Activated CD8-positive, alpha-beta memory T cell treated with anti-CD3 and anti-CD28 coated beads, Interleukin-2, amount 10 ng/mL, durations not matched to agents 7 days and 5 days (primary cell): ENCODE results near the gene CELF4. TPM values are rescaled to one million over a fixed set of nuclear protein-coding genes. Genes with fewer than 3 reads are reported as not detected.
"Not testable (repeated sequence)": the region's sequence is repeated elsewhere in the genome, so short reads cannot be mapped to it uniquely, and the experiment has no call there.

Experiments
- ATAC-seq: fragments of 150-1000 bp; cut with Tn5 transposase; one replicate; pipeline ENCODE4 v1.10.0; 2021; ENCODE audit warnings: moderate library complexity
- CTCF ChIA-PET: fragments of 350-600 bp; sonication (Branson Sonifier 250); formaldehyde crosslinking; loops from one replicate; lab custom pipeline; 2021; ENCODE audit warnings: antibody characterized with exemption; lab: Charles Lee
- DNase-seq: peaks from one replicate; pipeline ENCODE4 v3.0.0-alpha.2; 2020
- H3K27ac Mint-ChIP-seq: one replicate; pipeline ENCODE4 v1.8.0; 2021; ENCODE audit warnings: mild to moderate bottlenecking, mixed read lengths
- H3K27me3 Mint-ChIP-seq: one replicate; pipeline ENCODE4 v1.8.0; 2021; ENCODE audit warnings: mixed read lengths
- H3K36me3 Mint-ChIP-seq: one replicate; pipeline ENCODE4 v1.8.0; 2021; ENCODE audit warnings: mild to moderate bottlenecking, mixed read lengths
- H3K4me1 Mint-ChIP-seq: one replicate; pipeline ENCODE4 v1.8.0; 2021; ENCODE audit warnings: mixed read lengths
- H3K4me3 Mint-ChIP-seq: one replicate; pipeline ENCODE4 v1.8.0; 2021; ENCODE audit warnings: mild to moderate bottlenecking, moderate library complexity, mixed read lengths
- H3K9me3 Mint-ChIP-seq: one replicate; pipeline ENCODE4 v1.8.0; 2022; ENCODE audit warnings: low read depth, mixed read lengths
- total RNA-seq, 2 experiments: library from RNA; stranded (reverse); gene quantifications; one replicate each; pipeline ENCODE4 v1.2.3, GENCODE V29; 2021

The CELF4 gene
- total RNA-seq, 2 experiments from 2014 or later: not detected

DNA sequence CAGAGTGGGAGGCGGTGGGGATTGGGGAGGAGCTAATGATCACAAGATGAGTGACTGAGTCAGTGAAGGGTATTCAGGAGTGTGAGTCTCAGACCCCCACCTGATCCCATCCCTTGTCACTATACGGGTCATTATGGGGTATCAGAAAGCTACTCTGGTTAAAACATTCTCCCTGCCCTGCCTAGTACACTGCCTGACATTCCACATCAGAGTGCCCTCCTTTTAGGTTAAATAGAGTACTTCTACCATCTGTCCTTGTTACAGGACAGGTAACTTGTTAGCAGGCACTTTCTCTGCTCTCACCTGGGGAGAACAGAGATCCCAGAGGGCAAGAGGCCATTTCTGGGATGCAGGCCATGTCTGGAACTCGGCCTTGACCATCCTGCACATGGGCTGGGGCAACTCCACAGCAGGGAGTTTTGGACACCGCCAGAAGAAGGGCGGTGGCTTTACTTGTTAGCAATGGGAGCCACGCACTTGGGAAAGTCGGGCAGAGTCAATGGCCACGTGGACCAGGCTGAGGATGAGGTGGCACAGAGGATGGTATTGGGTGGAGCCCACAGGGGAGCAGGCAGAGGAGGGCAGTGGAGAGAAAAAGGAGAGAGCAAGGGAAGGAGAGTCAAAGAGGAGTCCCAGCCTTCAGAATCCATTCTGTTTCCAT is 98.5 kb downstream of the CELF4 start:
- Mint-ChIP-seq H3K27me3 (peaks cover 3% of the 10 kb centered on the region), H3K9me3 (no peaks in the 10 kb centered on the region), H3K36me3 (no peaks in the 10 kb centered on the region), H3K27ac (no peak overlapping the region), H3K4me1 (no peaks in the 10 kb centered on the region), H3K4me3 (no peak overlapping the region)
- no peak for ATAC-seq
- DNase-seq: no peak
- CTCF ChIA-PET: no interaction called here

DNA sequence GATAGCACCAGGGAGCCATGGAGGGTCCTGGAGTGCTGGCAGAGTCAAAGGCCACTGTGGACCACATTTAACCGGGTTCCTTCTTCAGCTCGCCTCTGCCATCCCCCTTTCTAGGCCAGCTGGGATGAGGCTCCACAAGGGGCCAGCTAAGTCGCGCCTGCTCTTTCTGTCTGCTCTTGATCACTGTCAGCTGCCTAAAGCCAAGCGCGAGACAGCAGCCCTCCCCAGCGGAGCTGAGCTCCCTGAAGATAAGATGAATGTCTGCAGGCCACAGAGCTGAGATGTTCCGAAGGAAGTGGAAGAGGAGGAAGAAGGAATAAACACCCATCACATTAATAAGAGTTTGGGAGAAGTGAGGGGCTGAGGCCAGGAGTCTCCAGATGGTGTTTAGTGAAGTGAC is 99.6 kb downstream of the CELF4 start:
- Mint-ChIP-seq H3K36me3 (no peaks in the 10 kb centered on the region), H3K27me3 (no peaks in the 10 kb centered on the region), H3K9me3 (no peaks in the 10 kb centered on the region), H3K4me3 (no peak overlapping the region), H3K4me1 (no peaks in the 10 kb centered on the region), H3K27ac (no peak overlapping the region)
- ATAC-seq: no peak
- CTCF ChIA-PET: no interaction called here
- DNase-seq: no peak

GRCh38 chr18:37464257-37464656 is 101.3 kb downstream of the CELF4 start:
- Mint-ChIP-seq H3K9me3 (no peaks in the 10 kb centered on the region), H3K27ac (no peak overlapping the region), H3K36me3 (no peaks in the 10 kb centered on the region), H3K27me3 (no peaks in the 10 kb centered on the region), H3K4me1 (no peaks in the 10 kb centered on the region), H3K4me3 (no peak overlapping the region)
- DNase-seq (no peak), ATAC-seq (no peak)
- CTCF ChIA-PET: no interaction called here

GRCh38 chr18:37461329-37461728 is 104.3 kb downstream of the CELF4 start:
- H3K9me3 Mint-ChIP-seq, H3K4me1 Mint-ChIP-seq, H3K36me3 Mint-ChIP-seq, H3K27ac Mint-ChIP-seq, DNase-seq, H3K4me3 Mint-ChIP-seq, CTCF ChIA-PET, H3K27me3 Mint-ChIP-seq, ATAC-seq: not testable (repeated sequence)

DNA sequence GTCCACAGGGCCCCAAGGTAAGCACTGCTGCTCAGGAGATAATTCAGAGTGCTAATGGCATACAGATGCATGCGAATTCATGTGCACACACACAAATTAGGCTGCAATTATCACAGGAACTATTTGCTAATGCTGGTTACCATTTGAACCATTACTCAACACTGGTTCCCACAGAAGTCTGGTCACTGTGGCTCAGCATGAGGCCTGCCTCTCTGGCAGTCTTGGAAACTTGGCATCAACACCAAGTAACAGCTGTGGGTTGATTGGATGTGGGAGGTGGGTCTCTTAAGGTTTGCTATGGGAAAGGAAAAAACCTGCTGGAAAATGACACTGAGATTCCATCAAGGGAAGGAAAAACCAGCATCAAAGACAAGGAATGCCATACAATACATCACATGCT is 105.0 kb downstream of the CELF4 start:
- DNase-seq (no peak), ATAC-seq (no peak)
- H3K27me3 Mint-ChIP-seq: no peaks in the 10 kb centered on the region
- no peak overlapping the region for H3K4me3 Mint-ChIP-seq
- H3K27ac Mint-ChIP-seq: no peak overlapping the region
- CTCF ChIA-PET: no interaction called here
- no peaks in the 10 kb centered on the region for H3K4me1 Mint-ChIP-seq
- H3K9me3 Mint-ChIP-seq: no peaks in the 10 kb centered on the region
- no peaks in the 10 kb centered on the region for H3K36me3 Mint-ChIP-seq

DNA sequence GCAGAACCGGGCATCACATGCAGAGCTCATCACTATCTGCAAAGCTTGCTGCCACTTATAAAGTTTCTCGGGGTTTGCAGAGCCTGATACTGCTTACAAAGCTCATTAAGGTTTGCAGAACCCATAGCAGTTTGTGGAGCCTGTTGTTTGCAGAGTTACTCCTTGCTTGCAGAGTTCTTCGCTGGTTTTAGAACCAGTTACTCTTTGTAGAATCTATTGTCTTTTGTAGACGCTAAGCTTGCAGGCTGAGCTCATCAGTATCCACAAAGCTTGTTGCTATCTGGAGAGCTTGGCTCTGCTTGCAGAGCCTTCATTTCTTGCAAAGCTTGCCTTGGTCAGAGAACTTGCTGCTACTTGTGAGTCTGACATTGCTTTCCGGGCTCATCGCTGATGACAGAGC is 106.9 kb downstream of the CELF4 start:
- DNase-seq (no peak), ATAC-seq (no peak)
- no peaks in the 10 kb centered on the region for H3K4me1 Mint-ChIP-seq
- no peaks in the 10 kb centered on the region for H3K27me3 Mint-ChIP-seq
- CTCF ChIA-PET: interaction anchor here (0.5 kb wide), 1 partner anchor 70 kb away, joined by 3 read pairs; no protein-coding TSS in a partner anchor
- H3K9me3 Mint-ChIP-seq: no peaks in the 10 kb centered on the region
- no peaks in the 10 kb centered on the region for H3K36me3 Mint-ChIP-seq
- no peak overlapping the region for H3K27ac Mint-ChIP-seq
- no peak overlapping the region for H3K4me3 Mint-ChIP-seq

GRCh38 chr18:37457753-37458152 is 107.8 kb downstream of the CELF4 start:
- DNase-seq (no peak), ATAC-seq (no peak)
- Mint-ChIP-seq H3K27me3 (no peaks in the 10 kb centered on the region), H3K36me3 (no peaks in the 10 kb centered on the region), H3K4me3 (no peak overlapping the region), H3K4me1 (no peaks in the 10 kb centered on the region), H3K27ac (no peak overlapping the region), H3K9me3 (no peaks in the 10 kb centered on the region)
- CTCF ChIA-PET: no interaction called here

DNA sequence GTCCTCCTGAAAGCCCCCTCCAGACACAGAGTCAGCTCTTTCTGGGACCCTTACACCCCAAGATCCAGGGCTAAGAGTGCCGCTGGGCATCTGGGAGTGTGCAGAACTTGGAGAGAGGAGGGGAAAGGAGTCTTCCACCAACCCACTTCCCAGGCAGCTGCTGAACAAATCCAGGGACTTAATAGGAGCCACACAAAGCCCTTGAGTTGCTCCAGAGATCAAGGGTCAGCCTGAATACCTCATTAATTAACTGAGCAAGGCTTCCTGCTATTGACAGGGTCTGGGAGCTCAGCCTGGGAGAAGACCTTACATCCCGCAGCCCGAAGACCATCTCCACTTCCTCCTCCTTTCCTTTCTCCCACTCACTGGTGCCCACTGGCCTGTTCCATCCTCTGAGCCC is 108.3 kb downstream of the CELF4 start:
- Mint-ChIP-seq H3K27me3 (no peaks in the 10 kb centered on the region), H3K4me1 (no peaks in the 10 kb centered on the region), H3K4me3 (no peak overlapping the region), H3K9me3 (no peaks in the 10 kb centered on the region), H3K27ac (no peak overlapping the region), H3K36me3 (no peaks in the 10 kb centered on the region)
- CTCF ChIA-PET: no interaction called here
- ATAC-seq: no peak
- DNase-seq: no peak

DNA sequence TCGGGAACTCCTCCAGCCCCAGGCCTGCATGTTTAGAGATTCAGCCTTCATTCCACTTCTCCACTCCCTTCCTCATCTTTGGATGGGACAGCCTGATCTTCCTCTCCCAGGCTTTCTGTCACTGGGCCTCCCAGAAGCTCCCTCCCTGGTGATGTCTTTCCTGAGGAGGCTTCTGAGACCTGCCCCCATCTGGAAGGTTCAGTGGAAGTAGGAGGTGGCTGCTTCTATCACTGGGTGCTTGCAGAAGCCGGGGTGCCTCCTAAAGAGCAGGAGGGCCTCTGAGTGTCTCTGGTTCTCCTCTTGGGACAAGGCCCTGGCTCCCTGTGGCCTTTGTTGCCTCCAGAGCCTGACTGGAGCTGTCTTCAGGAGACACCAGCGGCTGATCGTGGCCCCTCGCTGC is 108.7 kb downstream of the CELF4 start:
- DNase-seq: no peak
- no peak overlapping the region for H3K4me3 Mint-ChIP-seq
- ATAC-seq: no peak
- H3K4me1 Mint-ChIP-seq: no peaks in the 10 kb centered on the region
- H3K27me3 Mint-ChIP-seq: no peaks in the 10 kb centered on the region
- H3K36me3 Mint-ChIP-seq: no peaks in the 10 kb centered on the region
- H3K9me3 Mint-ChIP-seq: no peaks in the 10 kb centered on the region
- no peak overlapping the region for H3K27ac Mint-ChIP-seq
- CTCF ChIA-PET: no interaction called here

GRCh38 chr18:37456395-37456794 is 109.2 kb downstream of the CELF4 start:
- CTCF ChIA-PET: no interaction called here
- ATAC-seq (no peak), DNase-seq (no peak)
- H3K27me3 Mint-ChIP-seq: no peaks in the 10 kb centered on the region
- H3K4me1 Mint-ChIP-seq: no peaks in the 10 kb centered on the region
- no peaks in the 10 kb centered on the region for H3K9me3 Mint-ChIP-seq
- no peak overlapping the region for H3K27ac Mint-ChIP-seq
- H3K36me3 Mint-ChIP-seq: no peaks in the 10 kb centered on the region
- H3K4me3 Mint-ChIP-seq: no peak overlapping the region

DNA sequence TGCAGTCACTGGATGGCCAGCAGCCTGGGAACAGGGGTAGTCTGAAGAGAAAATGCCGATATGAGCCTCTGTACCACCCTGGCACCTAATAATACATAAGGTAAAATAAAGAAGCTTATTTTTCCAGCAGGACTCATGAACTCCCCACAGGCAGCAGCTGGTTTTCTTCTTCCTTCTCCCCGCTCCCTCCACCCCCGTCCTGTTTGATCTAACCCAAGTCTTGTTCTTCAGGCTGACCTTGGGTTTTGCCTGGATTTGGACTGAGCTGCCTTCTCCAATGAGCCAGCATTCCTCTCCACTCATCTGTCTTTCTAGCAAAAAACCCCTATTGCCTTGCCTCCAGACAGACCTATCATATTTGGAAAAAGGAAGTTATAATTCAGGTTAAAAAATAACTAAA is 111.8 kb downstream of the CELF4 start:
- Mint-ChIP-seq H3K9me3 (no peaks in the 10 kb centered on the region), H3K4me1 (no peaks in the 10 kb centered on the region), H3K36me3 (no peaks in the 10 kb centered on the region), H3K27ac (no peak overlapping the region), H3K4me3 (no peak overlapping the region), H3K27me3 (no peaks in the 10 kb centered on the region)
- CTCF ChIA-PET: no interaction called here
- DNase-seq (no peak), ATAC-seq (no peak)

DNA sequence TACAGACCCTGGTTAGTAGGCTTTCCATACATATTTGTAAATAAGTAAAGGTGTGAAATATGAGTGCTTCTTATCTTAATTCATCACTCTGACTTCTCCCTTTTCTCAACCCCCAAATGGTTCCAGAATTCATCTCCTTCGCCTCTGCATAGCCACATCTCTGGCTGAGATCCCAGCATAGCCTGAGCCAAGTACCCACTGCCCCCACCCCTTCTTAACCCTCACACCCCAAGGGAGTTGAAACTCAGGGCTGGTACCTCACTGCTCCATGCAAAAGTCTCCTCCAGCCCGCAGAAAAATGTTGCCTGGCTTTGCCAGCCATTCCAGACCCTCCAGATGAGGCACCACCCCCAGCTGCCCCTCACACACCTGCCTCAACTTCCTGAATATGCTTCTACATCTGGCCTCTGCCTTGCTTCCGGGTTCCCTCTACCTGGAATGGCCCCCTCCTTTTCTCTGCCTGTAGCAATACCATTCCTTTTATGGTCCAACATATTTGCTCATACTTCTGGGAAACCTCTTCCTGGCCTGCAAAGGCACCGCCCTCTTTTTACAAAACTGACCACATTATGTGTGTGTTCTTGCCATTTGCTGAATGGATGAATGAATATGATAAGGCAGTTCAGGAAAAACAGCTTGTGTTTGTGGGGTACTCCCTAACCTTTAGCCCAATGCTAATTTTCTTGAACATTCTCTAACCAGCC is 112.8 kb downstream of the CELF4 start:
- H3K27me3 Mint-ChIP-seq: no peaks in the 10 kb centered on the region
- DNase-seq (no peak), ATAC-seq (no peak)
- H3K4me1 Mint-ChIP-seq: no peaks in the 10 kb centered on the region
- no peak overlapping the region for H3K4me3 Mint-ChIP-seq
- no peaks in the 10 kb centered on the region for H3K36me3 Mint-ChIP-seq
- H3K9me3 Mint-ChIP-seq: no peaks in the 10 kb centered on the region
- CTCF ChIA-PET: no interaction called here
- no peak overlapping the region for H3K27ac Mint-ChIP-seq

- no peaks in the 10 kb centered on the region for H3K27me3 Mint-ChIP-seq
- no peak for DNase-seq
- no peaks in the 10 kb centered on the region for H3K36me3 Mint-ChIP-seq
- no peaks in the 10 kb centered on the region for H3K4me1 Mint-ChIP-seq
- no peaks in the 10 kb centered on the region for H3K9me3 Mint-ChIP-seq
- no peak overlapping the region for H3K27ac Mint-ChIP-seq
- CTCF ChIA-PET: no interaction called here
- ATAC-seq: no peak
- no peak overlapping the region for H3K4me3 Mint-ChIP-seq
Measured at GRCh38 chr18:37452015-37452414, 113.6 kb downstream of the CELF4 start.

DNA sequence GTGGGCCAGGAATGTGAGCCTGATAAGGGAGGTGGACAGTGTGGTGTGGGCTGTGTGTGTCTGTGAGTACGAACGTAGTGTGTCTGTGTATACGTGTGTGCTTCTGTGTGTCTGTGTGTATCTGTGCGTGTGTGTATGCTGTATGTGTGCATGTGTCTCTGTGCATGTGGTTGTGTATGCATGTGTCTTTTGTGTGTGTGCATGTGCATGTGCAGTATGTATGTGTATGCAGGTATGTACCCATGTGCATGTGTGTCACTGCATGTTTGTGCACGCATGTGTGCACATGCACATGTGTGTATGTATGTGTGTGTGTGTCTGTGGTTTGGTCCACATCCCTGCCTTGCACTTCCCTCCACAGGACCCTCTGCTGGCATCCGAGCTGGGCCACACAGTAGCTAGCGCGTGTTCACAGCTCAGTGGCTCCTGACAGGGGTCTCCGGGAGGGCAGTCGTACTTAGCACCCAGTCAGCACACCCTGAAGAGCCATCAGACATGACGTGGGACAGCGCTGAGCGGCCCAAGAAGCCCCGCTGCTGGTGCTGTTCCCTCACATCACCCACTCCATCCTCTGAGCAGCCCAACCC is 114.3 kb downstream of the CELF4 start:
- Mint-ChIP-seq H3K36me3 (no peaks in the 10 kb centered on the region), H3K27me3 (no peaks in the 10 kb centered on the region), H3K4me3 (no peak overlapping the region), H3K27ac (no peak overlapping the region), H3K4me1 (no peaks in the 10 kb centered on the region), H3K9me3 (no peaks in the 10 kb centered on the region)
- CTCF ChIA-PET: no interaction called here
- DNase-seq (no peak), ATAC-seq (no peak)
